ENCODE results near the gene SOWAHB. TPM values are rescaled to one million over a fixed set of nuclear protein-coding genes. Genes with fewer than 3 reads are reported as not detected.

SOWAHB gene
- total and polyA plus RNA-seq, 2 of the 8 experiments (the other 6 are each of a cell fraction or from before 2014, with no cell fraction given) = 0.15 to 0.65 TPM

GRCh38 chr4:76896614-76897535 lies 1.1 kb downstream of the SOWAHB start (continued):
- TF ChIP-seq CTBP2 (IDR thresholded peaks at IDR 0.05; ENCODE audit: borderline replicate concordance, insufficient read depth, insufficient read length, low read length) (no peak), EGR1 (IDR thresholded peaks at IDR 0.05; ENCODE audit: borderline replicate concordance, low read depth, low read length) (no peak), JUN (IDR thresholded peaks at IDR 0.05; ENCODE audit: low read depth, low read length) (no peak), ATF2 (IDR thresholded peaks at IDR 0.05; ENCODE audit: low read length) (no peak), TCF12 (IDR thresholded peaks at IDR 0.05; ENCODE audit: low read depth, low read length) (no peak), FOSL1 (IDR thresholded peaks at IDR 0.05; ENCODE audit: insufficient read depth, low read depth, low read length) (no peak), TBP (IDR thresholded peaks at IDR 0.05; ENCODE audit: low read depth, low read length) (peak; percentile 25; the same call in 1 of the 2 replicates), CBX8 (IDR thresholded peaks at IDR 0.05; ENCODE audit: borderline replicate concordance, low read depth, low read length) (no peak), ASH2L (IDR thresholded peaks at IDR 0.05; ENCODE audit: low read length) (peak; percentile 90), USF2 (IDR thresholded peaks at IDR 0.05; ENCODE audit: low read length) (no peak), JUND (IDR thresholded peaks at IDR 0.05; ENCODE audit: low read length) (no peak), CBX5 (IDR thresholded peaks at IDR 0.05; ENCODE audit: low read depth, low read length) (no peak), PHF8 (conservative IDR thresholded peaks at IDR 0.05; ENCODE audit: low read depth, low read length) (peak; percentile 24; the same call in 1 of the 2 replicates), EZH2 (IDR thresholded peaks at IDR 0.05; ENCODE audit: low read depth, low read length, severe bottlenecking) (peak; percentile 78), HDAC6 (IDR thresholded peaks at IDR 0.05; ENCODE audit: low read depth, low read length) (no peak)
- TF ChIP-seq, protein P1, sequence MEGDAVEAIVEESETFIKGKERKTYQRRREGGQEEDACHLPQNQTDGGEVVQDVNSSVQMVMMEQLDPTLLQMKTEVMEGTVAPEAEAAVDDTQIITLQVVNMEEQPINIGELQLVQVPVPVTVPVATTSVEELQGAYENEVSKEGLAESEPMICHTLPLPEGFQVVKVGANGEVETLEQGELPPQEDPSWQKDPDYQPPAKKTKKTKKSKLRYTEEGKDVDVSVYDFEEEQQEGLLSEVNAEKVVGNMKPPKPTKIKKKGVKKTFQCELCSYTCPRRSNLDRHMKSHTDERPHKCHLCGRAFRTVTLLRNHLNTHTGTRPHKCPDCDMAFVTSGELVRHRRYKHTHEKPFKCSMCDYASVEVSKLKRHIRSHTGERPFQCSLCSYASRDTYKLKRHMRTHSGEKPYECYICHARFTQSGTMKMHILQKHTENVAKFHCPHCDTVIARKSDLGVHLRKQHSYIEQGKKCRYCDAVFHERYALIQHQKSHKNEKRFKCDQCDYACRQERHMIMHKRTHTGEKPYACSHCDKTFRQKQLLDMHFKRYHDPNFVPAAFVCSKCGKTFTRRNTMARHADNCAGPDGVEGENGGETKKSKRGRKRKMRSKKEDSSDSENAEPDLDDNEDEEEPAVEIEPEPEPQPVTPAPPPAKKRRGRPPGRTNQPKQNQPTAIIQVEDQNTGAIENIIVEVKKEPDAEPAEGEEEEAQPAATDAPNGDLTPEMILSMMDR (IDR thresholded peaks at IDR 0.05; ENCODE audit: control extremely low read depth in 1 of 3, insufficient read depth in 1 of 3, low read depth in 1 of 3, low read length in 3 of 3) = no peak
- TF ChIP-seq, protein P2, sequence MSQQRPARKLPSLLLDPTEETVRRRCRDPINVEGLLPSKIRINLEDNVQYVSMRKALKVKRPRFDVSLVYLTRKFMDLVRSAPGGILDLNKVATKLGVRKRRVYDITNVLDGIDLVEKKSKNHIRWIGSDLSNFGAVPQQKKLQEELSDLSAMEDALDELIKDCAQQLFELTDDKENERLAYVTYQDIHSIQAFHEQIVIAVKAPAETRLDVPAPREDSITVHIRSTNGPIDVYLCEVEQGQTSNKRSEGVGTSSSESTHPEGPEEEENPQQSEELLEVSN (IDR thresholded peaks at IDR 0.05) = peak; percentile 97

Measured in H1 (cell line).